PC-3 (cell line): Measurements from ENCODE around the gene VPS8. TPM values are rescaled to one million over a fixed set of nuclear protein-coding genes. Genes with fewer than 3 reads are reported as not detected.
"Not testable (repeated sequence)": the region's sequence is repeated elsewhere in the genome, so short reads cannot be mapped to it uniquely, and the experiment has no call there.

Experiments used
- ATAC-seq: fragments of 200-7000 bp; cut with Tn5 transposase; 2 replicates; pipeline ENCODE4 v1.9.1; 2020; ENCODE audit warnings: mild to moderate bottlenecking, moderate library complexity
- BruUV-seq: library from RNA; stranded (reverse); fragments of 400-500 nt; replicated peaks from 2 replicates; lab custom pipeline; 2021; lab: Mats Ljungman, UMichigan
- CTCF ChIA-PET: fragments of 300-600 bp; sonication (Branson Sonifier 250); formaldehyde crosslinking; loops from one replicate; lab custom pipeline; 2022; ENCODE audit warnings: antibody characterized with exemption; lab: Charles Lee
- POLR2A ChIA-PET: fragments of 300-600 bp; sonication (Branson Sonifier 250); formaldehyde crosslinking; loops from one replicate; lab custom pipeline; 2022; ENCODE audit warnings: antibody characterized with exemption; ENCODE audit not compliant: unreplicated experiment; lab: Charles Lee
- DNase-seq: peaks from one replicate; pipeline ENCODE4 v3.0.0-alpha.2; 2015
- H2AFZ ChIP-seq: fragments of 300-600 bp; sonication (generic); 2 replicates; pipeline ENCODE4 v1.6.0; 2016; ENCODE audit warnings: antibody characterized with exemption, low read length
- H3F3A ChIP-seq: fragments of 300-600 bp; sonication (generic); one replicate; pipeline ENCODE4 v1.6.0; 2017; ENCODE audit warnings: antibody characterized with exemption, low read length, control low read depth, mild to moderate bottlenecking; ENCODE audit not compliant: unreplicated experiment
- H3K27ac ChIP-seq: fragments of 300-600 bp; sonication (generic); 2 replicates; pipeline ENCODE4 v1.5.1; 2016; ENCODE audit warnings: mild to moderate bottlenecking, low read length
- H3K27me3 ChIP-seq: fragments of 300-600 bp; sonication (generic); 2 replicates; pipeline ENCODE4 v1.6.1; 2016; ENCODE audit warnings: low read length, mixed read lengths
- H3K36me3 ChIP-seq: fragments of 300-600 bp; sonication (generic); 2 replicates; pipeline ENCODE4 v1.6.1; 2016; ENCODE audit warnings: low read depth, mixed run types, low read length, mixed read lengths
- H3K4me1 ChIP-seq: fragments of 300-600 bp; sonication (generic); 2 replicates; pipeline ENCODE4 v1.5.1; 2016; ENCODE audit warnings: low read length; ENCODE audit not compliant: insufficient read depth
- H3K4me2 ChIP-seq: fragments of 300-600 bp; sonication (generic); 2 replicates; pipeline ENCODE4 v1.6.0; 2016; ENCODE audit warnings: low read length
- H3K4me3 ChIP-seq: fragments of 300-600 bp; sonication (generic); 2 replicates; pipeline ENCODE4 v1.5.1; 2016; ENCODE audit warnings: mild to moderate bottlenecking, low read length, mixed read lengths
- H3K79me2 ChIP-seq: fragments of 300-600 bp; sonication (generic); 2 replicates; pipeline ENCODE4 v1.6.1; 2017; ENCODE audit warnings: low read length, mixed read lengths
- H3K9ac ChIP-seq: fragments of 300-600 bp; sonication (generic); 2 replicates; pipeline ENCODE4 v1.6.0; 2016; ENCODE audit warnings: mild to moderate bottlenecking, low read length
- H3K9me2 ChIP-seq: fragments of 300-600 bp; sonication (generic); replicated peaks from 2 replicates; pipeline ENCODE4 v1.6.1; 2016; ENCODE audit warnings: mixed run types, low read length, mixed read lengths
- H3K9me3 ChIP-seq: fragments of 300-600 bp; sonication (generic); 2 replicates; pipeline ENCODE4 v1.6.1; 2016; ENCODE audit warnings: low read length, mixed read lengths
- H4K20me1 ChIP-seq: fragments of 300-600 bp; sonication (generic); 2 replicates; pipeline ENCODE4 v1.6.1; 2016; ENCODE audit warnings: low read length, mixed read lengths
- EZH2 ChIP-seq: fragments of 300-600 bp; sonication (generic); IDR thresholded peaks from one replicate; pipeline ENCODE4 v1.6.1; 2017; ENCODE audit warnings: antibody characterized with exemption, mild to moderate bottlenecking, low read length; ENCODE audit not compliant: unreplicated experiment
- EZH2phosphoT487 ChIP-seq: fragments of 300-600 bp; sonication (generic); IDR thresholded peaks from 2 replicates; pipeline ENCODE4 v1.6.1; 2018; ENCODE audit warnings: mild to moderate bottlenecking, antibody characterized with exemption, low read length, borderline replicate concordance
- intact Hi-C: fragments of 100-400 bp; cut with micrococcal nuclease; formaldehyde crosslinking; loops from 2 replicates; pipeline ENCODE4 v1.9.0; 2023
- total RNA-seq: library from RNA; depleted of rRNA; stranded (reverse); fragments of >200 nt; gene quantifications from 2 replicates; pipeline ENCODE4 v1.2.3, GENCODE V29; 2014
- TF ChIP-seq, protein P1 (sequence below): fragments of 300-600 bp; sonication (generic); conservative IDR thresholded peaks from 2 replicates; pipeline ENCODE4 v1.5.1; 2017; ENCODE audit warnings: antibody characterized with exemption, low read depth, mild to moderate bottlenecking, low read length

VPS8 gene
- total RNA-seq, 1 experiment from 2014 or later: 38.0 TPM

- Histone ChIP-seq H3K9me3 (no peaks in the 10 kb centered on the region), H3F3A (no peaks in the 10 kb centered on the region), H4K20me1 (no peaks in the 10 kb centered on the region), H2AFZ (no peak overlapping the region), H3K36me3 (0 out of 2 replicates have a peak, but pooled peaks cover 8% of the 10 kb centered on the region), H3K9me2 (no peaks in the 10 kb centered on the region), H3K27ac (no peak overlapping the region), H3K4me1 (no peaks in the 10 kb centered on the region), H3K4me3 (no peak overlapping the region), H3K9ac (no peak overlapping the region), H3K79me2 (no peaks in the 10 kb centered on the region), H3K27me3 (no peaks in the 10 kb centered on the region), H3K4me2 (no peak overlapping the region)
- intact Hi-C loops: no loop called here
- POLR2A ChIA-PET: no interaction called here
- TF ChIP-seq, protein P1, sequence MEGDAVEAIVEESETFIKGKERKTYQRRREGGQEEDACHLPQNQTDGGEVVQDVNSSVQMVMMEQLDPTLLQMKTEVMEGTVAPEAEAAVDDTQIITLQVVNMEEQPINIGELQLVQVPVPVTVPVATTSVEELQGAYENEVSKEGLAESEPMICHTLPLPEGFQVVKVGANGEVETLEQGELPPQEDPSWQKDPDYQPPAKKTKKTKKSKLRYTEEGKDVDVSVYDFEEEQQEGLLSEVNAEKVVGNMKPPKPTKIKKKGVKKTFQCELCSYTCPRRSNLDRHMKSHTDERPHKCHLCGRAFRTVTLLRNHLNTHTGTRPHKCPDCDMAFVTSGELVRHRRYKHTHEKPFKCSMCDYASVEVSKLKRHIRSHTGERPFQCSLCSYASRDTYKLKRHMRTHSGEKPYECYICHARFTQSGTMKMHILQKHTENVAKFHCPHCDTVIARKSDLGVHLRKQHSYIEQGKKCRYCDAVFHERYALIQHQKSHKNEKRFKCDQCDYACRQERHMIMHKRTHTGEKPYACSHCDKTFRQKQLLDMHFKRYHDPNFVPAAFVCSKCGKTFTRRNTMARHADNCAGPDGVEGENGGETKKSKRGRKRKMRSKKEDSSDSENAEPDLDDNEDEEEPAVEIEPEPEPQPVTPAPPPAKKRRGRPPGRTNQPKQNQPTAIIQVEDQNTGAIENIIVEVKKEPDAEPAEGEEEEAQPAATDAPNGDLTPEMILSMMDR: no peak
- TF ChIP-seq EZH2 (no peak), EZH2phosphoT487 (no peak)
- no peak for DNase-seq
- CTCF ChIA-PET: interaction anchor here (0.5 kb wide), 1 partner anchor 111 kb away, joined by 8 read pairs; no protein-coding TSS in a partner anchor
- BruUV-seq: no TSS peak
- ATAC-seq: no peak
Observed at GRCh38 chr3:184985586-184985985, 173.6 kb downstream of the VPS8 start.

GRCh38 chr3:184986366-184986889 lies 174.5 kb downstream of the VPS8 start:
- CTCF ChIA-PET: no interaction called here
- H3K27me3 ChIP-seq: no peaks in the 10 kb centered on the region

DNA sequence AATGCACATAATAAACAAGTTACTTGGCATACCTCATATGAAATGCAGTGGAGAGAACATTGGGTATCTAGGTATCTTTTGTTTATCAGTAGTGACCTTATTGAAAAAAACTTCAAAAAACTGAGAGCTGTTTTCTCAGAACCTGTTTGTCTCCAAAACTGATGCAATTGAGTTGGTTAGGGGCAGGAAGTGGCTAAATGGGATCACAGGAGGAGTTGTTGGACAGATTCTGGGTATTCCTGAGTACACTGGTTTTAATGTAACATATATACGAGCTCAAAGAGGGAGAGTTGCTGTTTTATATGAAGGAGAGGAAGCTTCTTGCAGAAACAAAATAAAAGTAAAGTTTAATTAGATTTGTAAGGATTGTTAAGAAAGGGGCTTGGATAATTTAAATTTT lies 181.4 kb downstream of the VPS8 start:
- no peak for TF ChIP-seq EZH2
- TF ChIP-seq, protein P1: no peak
- no peak for TF ChIP-seq EZH2phosphoT487
- Histone ChIP-seq H3K4me3 (no peak overlapping the region), H3K27ac (no peak overlapping the region), H3K4me1 (no peaks in the 10 kb centered on the region), H3K36me3 (peaks cover 17% of the 10 kb centered on the region; the same call in 1 of the 2 replicates), H2AFZ (no peak overlapping the region), H3K9ac (no peak overlapping the region), H3K9me2 (no peaks in the 10 kb centered on the region), H3K79me2 (no peaks in the 10 kb centered on the region), H3K9me3 (no peaks in the 10 kb centered on the region), H3K27me3 (no peaks in the 10 kb centered on the region), H3K4me2 (no peak overlapping the region), H4K20me1 (no peaks in the 10 kb centered on the region), H3F3A (no peaks in the 10 kb centered on the region)
- BruUV-seq: no TSS peak
- intact Hi-C loops: no loop called here
- CTCF ChIA-PET: no interaction called here
- ATAC-seq (no peak), DNase-seq (no peak)
- POLR2A ChIA-PET: no interaction called here

More at GRCh38 chr3:184986366-184986889, 174.5 kb downstream of the VPS8 start:
- no peaks in the 10 kb centered on the region for H3K9me2 ChIP-seq
- H4K20me1 ChIP-seq: no peaks in the 10 kb centered on the region
- H3K4me3 ChIP-seq: no peak overlapping the region
- no peak overlapping the region for H3K27ac ChIP-seq
- H3K9ac ChIP-seq: no peak overlapping the region
- no peak for TF ChIP-seq EZH2
- TF ChIP-seq, protein P1: no peak
- no peak for TF ChIP-seq EZH2phosphoT487
- DNase-seq (no peak), ATAC-seq (no peak)
- no peaks in the 10 kb centered on the region for H3K4me1 ChIP-seq
- POLR2A ChIA-PET: interaction anchor here (0.5 kb wide), 1 partner anchor 163 kb away, joined by 9 read pairs; no protein-coding TSS in a partner anchor
- no peaks in the 10 kb centered on the region for H3K9me3 ChIP-seq
- no peaks in the 10 kb centered on the region for H3F3A ChIP-seq
- no peak overlapping the region for H2AFZ ChIP-seq
- H3K4me2 ChIP-seq: no peak overlapping the region
- H3K36me3 ChIP-seq: 0 out of 2 replicates have a peak, but pooled peaks cover 8% of the 10 kb centered on the region
- H3K79me2 ChIP-seq: no peaks in the 10 kb centered on the region
- no TSS peak for BruUV-seq
- intact Hi-C loops: no loop called here

- H3K4me2 ChIP-seq, DNase-seq, H3F3A ChIP-seq, H3K36me3 ChIP-seq, H2AFZ ChIP-seq, H3K79me2 ChIP-seq, BruUV-seq, H4K20me1 ChIP-seq, H3K9me2 ChIP-seq, H3K4me3 ChIP-seq, ATAC-seq, intact Hi-C loops, H3K9ac ChIP-seq, H3K27me3 ChIP-seq, POLR2A ChIA-PET, H3K9me3 ChIP-seq, H3K4me1 ChIP-seq, CTCF ChIA-PET, H3K27ac ChIP-seq: not testable (repeated sequence)
Observed at GRCh38 chr3:185003876-185004275, 191.9 kb downstream of the VPS8 start.
